HG03108 (cell line): ENCODE results near the gene ANKMY1.
"Not testable (repeated sequence)": the region's sequence is repeated elsewhere in the genome, so short reads cannot be mapped to it uniquely, and the experiment has no call there.

Source experiments
- ATAC-seq: cut with Tn5 transposase; IDR thresholded peaks from one replicate; pipeline ENCODE4 v1.9.1; 2021; ENCODE audit warnings: moderate library complexity; ENCODE audit not compliant: unreplicated experiment

ANKMY1 gene

GRCh38 chr2:240522406-240522805 lies 35.4 kb downstream of the ANKMY1 start:
- ATAC-seq = no peak

- not testable (repeated sequence) for ATAC-seq
Measured at GRCh38 chr2:240521885-240522284, 35.9 kb downstream of the ANKMY1 start.

GRCh38 chr2:240520974-240521350 lies 36.8 kb downstream of the ANKMY1 start:
- ATAC-seq = no peak

GRCh38 chr2:240520130-240520973 lies 37.4 kb downstream of the ANKMY1 start:
- ATAC-seq = no peak

GRCh38 chr2:240519396-240520129 lies 38.2 kb downstream of the ANKMY1 start:
- ATAC-seq = no peak

- no peak for ATAC-seq
Measured at GRCh38 chr2:240518981-240519380, 38.8 kb downstream of the ANKMY1 start.

GRCh38 chr2:240517342-240517741 lies 40.4 kb downstream of the ANKMY1 start:
- ATAC-seq = no peak

- no peak for ATAC-seq
Measured at GRCh38 chr2:240514631-240515030, 43.2 kb downstream of the ANKMY1 start.

GRCh38 chr2:240513549-240514287 lies 44.1 kb downstream of the ANKMY1 start:
- ATAC-seq = peak; percentile 95

GRCh38 chr2:240512666-240513535 lies 44.9 kb downstream of the ANKMY1 start:
- no peak for ATAC-seq

- ATAC-seq = no peak
Measured at GRCh38 chr2:240512109-240512485, 45.7 kb downstream of the ANKMY1 start.

- ATAC-seq = no peak
Measured at GRCh38 chr2:240511351-240512108, 46.3 kb downstream of the ANKMY1 start.

- no peak for ATAC-seq
Measured at GRCh38 chr2:240510513-240511210, 47.1 kb downstream of the ANKMY1 start.

- no peak for ATAC-seq
Measured at GRCh38 chr2:240509667-240510512, 47.9 kb downstream of the ANKMY1 start.

GRCh38 chr2:240508832-240509545 lies 48.8 kb downstream of the ANKMY1 start:
- ATAC-seq = no peak

GRCh38 chr2:240507778-240508251 lies 50.0 kb downstream of the ANKMY1 start:
- ATAC-seq = no peak

- ATAC-seq = no peak
Measured at GRCh38 chr2:240507060-240507777, 50.6 kb downstream of the ANKMY1 start.
